ENCODE measurements around the gene ARRB2.
A peak's percentile ranks its signal among the peaks of the same experiment; 100 is the strongest.
"Not testable (repeated sequence)": the region's sequence is repeated elsewhere in the genome, so short reads cannot be mapped to it uniquely, and the experiment has no call there.

Gene ARRB2

DNA sequence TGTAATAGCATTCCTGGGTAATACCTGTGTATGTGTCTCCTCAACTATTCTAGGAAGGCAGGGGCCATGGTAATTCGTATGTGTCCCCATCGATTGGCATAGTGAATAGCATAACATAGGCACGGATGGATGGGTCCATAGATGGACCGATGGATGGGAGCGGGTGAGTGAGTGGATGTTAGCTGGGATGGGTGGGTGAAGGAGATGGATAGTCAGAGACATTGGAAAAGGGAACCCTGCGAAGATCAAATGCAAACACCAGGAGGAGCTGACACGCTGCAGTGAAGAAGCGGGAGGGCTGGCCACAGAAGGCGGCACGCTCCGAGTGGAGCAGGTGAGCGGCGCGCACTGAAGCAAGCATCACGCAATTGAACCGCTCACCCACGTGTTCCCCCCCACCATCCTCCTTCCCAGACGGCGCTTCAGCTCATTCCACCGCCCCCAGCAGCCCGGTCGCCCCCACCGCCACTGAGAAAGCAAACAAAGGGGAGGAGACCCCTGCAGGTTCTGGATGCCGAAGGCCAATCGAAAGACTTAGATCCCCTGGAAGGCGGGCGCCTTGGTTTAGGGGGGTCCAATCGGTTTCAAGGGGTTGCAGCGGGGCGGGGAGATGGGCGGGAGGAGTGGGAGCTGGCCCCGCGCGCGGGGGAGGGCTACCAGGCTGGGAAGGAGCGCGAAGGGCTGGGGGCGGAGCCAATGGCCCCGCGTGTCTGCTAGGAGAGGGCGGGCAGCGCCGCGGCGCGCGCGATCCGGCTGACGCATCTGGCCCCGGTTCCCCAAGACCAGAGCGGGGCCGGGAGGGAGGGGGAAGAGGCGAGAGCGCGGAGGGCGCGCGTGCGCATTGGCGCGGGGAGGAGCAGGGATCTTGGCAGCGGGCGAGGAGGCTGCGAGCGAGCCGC, at the start of gene ARRB2:
ARRB2 (plus strand) TSS at position 839 of the 899 bp plus-strand sequence. CDS start 90 bp downstream, outside the sequence.
- DNase-seq (ENCODE audit: extremely low spot score, insufficient read length, low read depth) (peak; percentile 96), FAIRE-seq (peak; percentile 99)

DNA sequence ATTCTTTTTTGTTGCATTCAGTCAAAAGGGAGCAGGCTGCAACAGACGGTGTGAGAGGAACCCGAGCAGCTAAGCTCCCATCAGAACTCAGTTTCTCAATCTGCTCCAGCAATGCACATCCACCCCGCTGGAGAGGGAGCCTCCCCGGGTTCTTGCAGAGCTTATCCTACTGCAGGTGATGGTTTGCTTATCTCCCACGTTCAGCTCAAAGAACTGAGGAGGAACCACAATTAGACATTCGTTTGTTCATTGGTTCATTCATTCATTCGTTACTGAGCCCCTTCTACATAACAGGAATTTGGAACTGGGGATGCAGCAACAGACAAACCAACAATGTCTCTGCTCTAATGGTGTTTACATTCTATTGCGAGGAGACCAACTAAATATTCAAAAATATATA, 46.7 kb upstream of the ARRB2 start:
- FAIRE-seq: no peak
- DNase-seq (ENCODE audit: extremely low spot score, insufficient read length, low read depth): no peak

- DNase-seq (ENCODE audit: extremely low spot score, insufficient read length, low read depth) (no peak), FAIRE-seq (no peak)
These were observed 46.2 kb upstream of the ARRB2 start for GRCh38 chr17:4664230-4664629.

DNA sequence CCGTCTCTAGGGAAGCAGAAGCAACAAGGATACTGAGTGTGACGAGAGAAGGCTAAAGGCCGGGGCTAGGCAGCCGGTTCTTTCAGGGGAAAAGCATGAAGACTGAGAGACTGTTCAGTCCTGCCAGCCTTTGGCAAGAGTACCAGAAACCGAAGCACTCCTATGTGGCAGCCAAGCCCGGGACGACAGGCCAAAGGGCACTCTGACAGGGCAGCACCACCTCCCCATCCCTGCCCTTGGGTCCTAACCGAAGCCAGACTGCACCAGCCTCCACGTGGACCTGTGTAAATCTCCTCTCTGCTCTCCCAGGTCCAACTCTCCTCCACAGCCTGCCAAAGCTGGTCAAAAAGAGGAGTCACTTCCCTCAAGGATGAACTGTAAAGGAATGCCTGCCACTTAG, 45.4 kb upstream of the ARRB2 start:
- FAIRE-seq: no peak
- DNase-seq (ENCODE audit: extremely low spot score, insufficient read length, low read depth): no peak

DNA sequence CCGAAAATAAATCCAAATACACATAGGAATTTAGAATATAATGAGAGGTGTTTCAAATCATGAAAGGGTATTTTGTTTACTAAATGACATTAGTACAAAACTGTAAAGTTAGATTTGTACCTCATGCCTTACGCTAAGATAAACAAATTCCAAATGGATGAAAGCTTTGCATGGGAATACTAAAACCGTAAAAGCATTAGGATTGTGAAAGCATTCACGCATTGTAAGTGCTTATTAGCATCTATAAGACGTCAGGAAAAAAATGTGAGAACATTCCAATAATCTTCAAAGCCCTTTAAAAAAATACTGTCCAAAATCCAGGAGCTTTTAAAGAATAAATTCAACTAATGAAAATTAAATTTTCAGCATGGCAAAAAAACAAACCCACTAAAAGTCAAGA, 44.1 kb upstream of the ARRB2 start:
- DNase-seq (ENCODE audit: extremely low spot score, insufficient read length, low read depth): no peak
- FAIRE-seq: no peak

GRCh38 chr17:4667166-4667565, 43.3 kb upstream of the ARRB2 start:
- no peak for FAIRE-seq
- DNase-seq (ENCODE audit: extremely low spot score, insufficient read length, low read depth): no peak

DNA sequence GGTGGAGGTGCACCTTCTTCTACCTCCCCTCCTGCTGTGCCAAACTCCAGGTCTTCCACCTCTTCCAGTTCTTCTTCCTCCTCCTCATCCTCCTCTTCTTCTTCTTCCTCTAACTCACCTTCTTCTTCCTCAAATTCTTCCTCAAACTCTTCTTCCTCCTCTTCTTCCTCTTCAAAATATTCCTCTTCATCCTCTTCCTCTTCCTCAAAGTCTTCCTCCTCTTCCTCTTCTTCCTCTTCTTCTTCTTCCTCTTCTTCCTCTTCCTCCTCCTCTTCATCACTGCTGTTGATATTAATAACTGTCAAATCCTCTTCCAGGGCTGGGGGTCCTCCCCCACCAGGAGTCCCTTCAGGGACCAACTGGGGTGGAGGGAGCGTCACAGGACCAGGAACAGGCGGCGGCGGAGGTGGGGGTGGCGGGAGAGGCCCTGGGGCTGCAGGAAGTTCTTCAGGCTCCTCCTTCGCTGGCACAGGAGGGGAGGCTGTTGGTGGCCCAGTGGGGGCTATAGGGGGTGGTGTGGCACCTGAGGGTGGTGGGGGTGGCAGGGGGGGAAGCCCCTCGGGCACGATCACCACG, 38.3 kb upstream of the ARRB2 start:
- FAIRE-seq: no peak
- DNase-seq (ENCODE audit: extremely low spot score, insufficient read length, low read depth): no peak

DNA sequence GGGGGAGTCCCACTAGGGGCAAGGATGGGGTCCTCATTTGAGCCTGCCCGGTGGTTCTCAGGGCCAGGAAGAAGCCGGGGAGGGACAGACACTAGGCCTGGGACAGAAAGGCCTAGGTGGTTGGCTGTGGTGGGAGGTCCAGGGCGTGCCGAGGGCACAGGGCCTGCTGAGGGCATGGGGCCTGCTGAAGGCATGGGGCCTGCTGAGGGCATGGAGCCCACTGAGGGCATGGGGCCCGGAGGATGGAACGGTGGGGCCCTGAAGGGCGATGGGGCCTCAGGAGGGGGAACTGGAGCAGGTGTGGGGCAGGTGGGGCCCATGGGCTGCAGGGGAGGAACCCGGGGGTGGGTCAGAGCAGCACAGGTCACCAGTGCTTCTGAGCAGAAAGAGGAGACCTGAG, 37.7 kb upstream of the ARRB2 start:
- no peak for FAIRE-seq
- DNase-seq (ENCODE audit: extremely low spot score, insufficient read length, low read depth): no peak

GRCh38 chr17:4673169-4673568, 37.3 kb upstream of the ARRB2 start:
- DNase-seq (ENCODE audit: extremely low spot score, insufficient read length, low read depth): no peak
- FAIRE-seq: no peak

- FAIRE-seq: no peak
- DNase-seq (ENCODE audit: extremely low spot score, insufficient read length, low read depth): no peak
These were observed 36.3 kb upstream of the ARRB2 start for GRCh38 chr17:4673986-4674684.

GRCh38 chr17:4674685-4674998, 35.8 kb upstream of the ARRB2 start:
- FAIRE-seq: no peak

GRCh38 chr17:4675791-4676190, 34.6 kb upstream of the ARRB2 start:
- DNase-seq (ENCODE audit: extremely low spot score, insufficient read length, low read depth): no peak
- no peak for FAIRE-seq

More at GRCh38 chr17:4674685-4674998, 35.8 kb upstream of the ARRB2 start:
- no peak for DNase-seq (ENCODE audit: extremely low spot score, insufficient read length, low read depth)

DNA sequence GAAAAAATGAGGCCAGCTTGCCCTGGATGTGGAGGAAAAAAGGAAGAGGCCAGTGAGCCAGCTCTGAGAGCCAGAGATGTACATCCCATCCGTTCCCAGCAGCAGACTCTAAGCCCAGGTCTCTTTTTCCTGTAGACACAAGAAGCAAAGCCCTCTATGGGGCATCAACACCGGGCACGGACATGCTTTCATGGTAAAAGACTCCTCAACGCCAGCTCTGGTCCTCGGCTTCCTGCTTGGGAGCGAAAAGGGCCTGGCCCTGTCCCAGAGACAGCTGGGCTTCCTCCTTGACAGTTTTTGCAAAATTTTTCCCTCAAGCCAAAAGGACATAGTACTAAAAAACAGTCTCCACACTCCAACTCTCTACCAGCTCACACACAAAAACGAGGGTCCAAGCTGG, 33.6 kb upstream of the ARRB2 start:
- DNase-seq (ENCODE audit: extremely low spot score, insufficient read length, low read depth): no peak

GRCh38 chr17:4678448-4679026, 31.9 kb upstream of the ARRB2 start:
- DNase-seq (ENCODE audit: extremely low spot score, insufficient read length, low read depth) (no peak), FAIRE-seq (no peak)

More for the DNA sequence above, 33.6 kb upstream of the ARRB2 start:
- no peak for FAIRE-seq

- DNase-seq (ENCODE audit: extremely low spot score, insufficient read length, low read depth) (no peak), FAIRE-seq (no peak)
These were observed 30.8 kb upstream of the ARRB2 start for GRCh38 chr17:4679658-4680057.

GRCh38 chr17:4683739-4684138, 26.7 kb upstream of the ARRB2 start:
- DNase-seq (ENCODE audit: extremely low spot score, insufficient read length, low read depth); FAIRE-seq: not testable (repeated sequence)

DNA sequence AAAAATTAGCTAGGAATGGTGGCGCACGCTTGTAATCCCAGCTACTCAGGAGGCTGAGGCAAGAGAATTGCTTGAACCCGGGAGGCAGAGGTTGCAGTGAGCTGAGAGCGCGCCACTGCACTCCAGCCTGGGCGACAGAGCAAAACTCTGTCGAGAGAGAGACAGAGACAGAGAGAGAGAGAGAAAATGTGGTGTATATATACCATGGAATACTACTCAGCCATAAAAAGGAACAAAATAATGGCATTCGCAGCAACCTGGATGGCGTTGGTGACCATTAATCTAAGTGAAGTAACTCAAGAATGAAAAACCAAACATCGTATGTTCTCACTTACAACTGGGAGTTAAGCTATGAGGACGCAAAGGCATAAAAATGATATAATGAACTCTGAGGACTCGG, 20.6 kb upstream of the ARRB2 start:
- FAIRE-seq; DNase-seq (ENCODE audit: extremely low spot score, insufficient read length, low read depth): not testable (repeated sequence)

DNA sequence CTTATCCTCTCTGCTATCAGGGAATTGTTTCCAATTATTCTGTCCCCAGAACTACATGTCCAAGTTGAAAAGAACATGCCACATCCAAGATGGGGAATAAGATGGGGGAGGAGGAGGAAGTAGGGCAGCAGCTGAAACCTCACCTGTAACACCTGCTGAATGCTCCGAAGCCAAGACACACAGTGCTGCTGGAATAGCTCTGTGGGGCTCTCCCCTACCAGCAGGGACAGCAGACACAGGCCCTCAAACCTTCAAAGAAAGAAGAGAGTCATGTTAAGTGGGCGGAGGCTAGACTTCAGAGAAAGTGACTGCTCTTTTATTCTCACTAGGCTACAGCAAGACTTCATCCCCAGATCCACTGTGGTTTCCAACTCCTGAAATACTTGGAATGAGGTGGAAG, 19.7 kb upstream of the ARRB2 start:
- FAIRE-seq: no peak
- no peak for DNase-seq (ENCODE audit: extremely low spot score, insufficient read length, low read depth)

DNA sequence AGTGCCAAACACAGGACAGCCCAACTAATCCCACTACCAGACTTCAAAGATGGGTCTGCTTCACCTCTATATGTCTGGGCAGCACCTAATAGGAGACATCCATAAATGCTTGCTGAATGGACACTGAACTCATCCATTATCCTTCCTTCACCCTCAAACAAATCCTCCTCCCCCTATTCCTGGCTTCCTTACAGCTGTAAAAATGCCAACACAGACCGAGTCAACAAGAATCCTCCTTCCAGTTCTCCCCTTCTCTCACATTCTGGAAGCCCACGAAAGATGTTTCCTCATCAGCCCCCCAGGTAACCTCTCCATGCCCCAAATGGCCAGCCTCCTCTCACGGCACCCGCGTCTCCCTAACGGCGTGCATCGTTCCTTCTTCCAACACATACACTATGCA, 18.7 kb upstream of the ARRB2 start:
- DNase-seq (ENCODE audit: extremely low spot score, insufficient read length, low read depth) (no peak), FAIRE-seq (no peak)

DNA sequence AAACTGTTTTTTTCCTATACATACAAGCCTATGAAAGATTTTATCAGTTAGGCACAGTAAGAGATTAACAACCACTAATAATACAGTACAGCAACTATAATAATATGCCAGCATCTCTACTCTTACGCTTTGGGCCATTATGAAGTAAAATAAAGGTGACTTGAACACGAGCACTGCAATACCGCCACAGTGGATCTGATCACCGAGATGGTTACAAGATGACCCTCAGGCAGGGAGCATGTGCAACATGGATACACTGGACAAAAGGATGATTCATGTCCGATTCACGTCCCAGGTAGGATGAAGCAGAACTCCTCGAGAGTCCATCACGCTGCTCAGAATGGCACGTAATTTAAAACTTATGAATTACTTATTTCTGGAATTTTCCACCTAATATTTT, 17.0 kb upstream of the ARRB2 start:
- no peak for DNase-seq (ENCODE audit: extremely low spot score, insufficient read length, low read depth)
- no peak for FAIRE-seq

GRCh38 chr17:4696437-4696805, 14.0 kb upstream of the ARRB2 start:
- FAIRE-seq: peak; percentile 84
- no peak for DNase-seq (ENCODE audit: extremely low spot score, insufficient read length, low read depth)

All from GM18507 (cell line).